Measurements from ENCODE around the gene LAMB2.

Gene LAMB2

GRCh38 chr3:49132437-49133225, at the start of gene LAMB2:
Gene LAMB2, minus strand, starts transcription at chr3:49133050. Its CDS starts 183 bp downstream, at chr3:49132867.
- DNase-seq = peak; percentile 11

- DNase-seq = no peak
Observed at GRCh38 chr3:49181351-49181750, 48.5 kb upstream of the LAMB2 start.

- no peak for DNase-seq
Observed at GRCh38 chr3:49180116-49180515, 47.3 kb upstream of the LAMB2 start.

GRCh38 chr3:49177073-49177472, 44.2 kb upstream of the LAMB2 start:
- no peak for DNase-seq

- no peak for DNase-seq
Observed at GRCh38 chr3:49175530-49175929, 42.7 kb upstream of the LAMB2 start.

GRCh38 chr3:49174397-49174985, 41.6 kb upstream of the LAMB2 start:
- DNase-seq = no peak

GRCh38 chr3:49173792-49174170, 40.9 kb upstream of the LAMB2 start:
- DNase-seq = no peak

GRCh38 chr3:49173116-49173791, 40.4 kb upstream of the LAMB2 start:
- no peak for DNase-seq

GRCh38 chr3:49172551-49173041, 39.7 kb upstream of the LAMB2 start:
- DNase-seq = no peak

- no peak for DNase-seq
Observed at GRCh38 chr3:49171775-49172500, 39.1 kb upstream of the LAMB2 start.

GRCh38 chr3:49171119-49171774, 38.4 kb upstream of the LAMB2 start, which contains the start of gene KLHDC8B:
Gene KLHDC8B, plus strand, starts transcription at chr3:49171598. Its CDS starts 1,172 bp downstream, at chr3:49172770.
- peak; percentile 69 for DNase-seq

- no peak for DNase-seq
Observed at GRCh38 chr3:49170744-49171118, 37.9 kb upstream of the LAMB2 start.

- no peak for DNase-seq
Observed at GRCh38 chr3:49166752-49167556, 34.1 kb upstream of the LAMB2 start.

- peak; percentile 43 for DNase-seq
Observed at GRCh38 chr3:49165771-49166751, 33.2 kb upstream of the LAMB2 start, which contains the start of gene CCDC71. Gene CCDC71, minus strand, starts transcription at chr3:49166331. Its CDS starts 2,123 bp downstream, at chr3:49164208.

- no peak for DNase-seq
Observed at GRCh38 chr3:49164983-49165720, 32.3 kb upstream of the LAMB2 start.

- no peak for DNase-seq
Observed at GRCh38 chr3:49163609-49164008, 30.8 kb upstream of the LAMB2 start.

GRCh38 chr3:49162751-49163419, 30.0 kb upstream of the LAMB2 start:
- no peak for DNase-seq

GRCh38 chr3:49161808-49162530, 29.1 kb upstream of the LAMB2 start:
- DNase-seq = no peak
